Right ventricle myocardium superior (tissue), 1 donor: ENCODE data around the gene LMO7. TPM values are rescaled to one million over a fixed set of nuclear protein-coding genes. Genes with fewer than 3 reads are reported as not detected.

ENCODE experiments used
- ATAC-seq: fragments of 200-7000 bp; cut with Tn5 transposase; one replicate; pipeline ENCODE4 v1.9.1; 2020; ENCODE audit warnings: mild to moderate bottlenecking; ENCODE audit not compliant: poor library complexity
- DNase-seq: peaks from one replicate; pipeline ENCODE4 v3.0.0-alpha.2; 2020
- intact Hi-C: fragments of 100-400 bp; cut with DNase I; formaldehyde crosslinking; loops from one replicate; pipeline ENCODE4 v1.11.2; 2022
- long read RNA-seq: library from polyadenylated mRNA; unstranded; transcript quantifications from one replicate; pipeline ENCODE4 v2.0.0, GENCODE V29; 2021
- total RNA-seq: library from RNA; stranded (reverse); fragmentation: NEBNext Ultra II Directional; extraction: Animal tissue kit (Norgen Biotek cat#: 25700); gene quantifications from one replicate; pipeline ENCODE4 v1.2.1, GENCODE V29; 2021
- donor health status: DM: no; HTN: yes; CAD: no; lungs with severe emphysema.

Gene LMO7
- total RNA-seq, result 440 TPM
- long read RNA-seq, partial matches to known transcripts, result 108 of 159 reads
- long read RNA-seq, other reads (novel, unspliced or antisense), result 50 of 159 reads

DNA sequence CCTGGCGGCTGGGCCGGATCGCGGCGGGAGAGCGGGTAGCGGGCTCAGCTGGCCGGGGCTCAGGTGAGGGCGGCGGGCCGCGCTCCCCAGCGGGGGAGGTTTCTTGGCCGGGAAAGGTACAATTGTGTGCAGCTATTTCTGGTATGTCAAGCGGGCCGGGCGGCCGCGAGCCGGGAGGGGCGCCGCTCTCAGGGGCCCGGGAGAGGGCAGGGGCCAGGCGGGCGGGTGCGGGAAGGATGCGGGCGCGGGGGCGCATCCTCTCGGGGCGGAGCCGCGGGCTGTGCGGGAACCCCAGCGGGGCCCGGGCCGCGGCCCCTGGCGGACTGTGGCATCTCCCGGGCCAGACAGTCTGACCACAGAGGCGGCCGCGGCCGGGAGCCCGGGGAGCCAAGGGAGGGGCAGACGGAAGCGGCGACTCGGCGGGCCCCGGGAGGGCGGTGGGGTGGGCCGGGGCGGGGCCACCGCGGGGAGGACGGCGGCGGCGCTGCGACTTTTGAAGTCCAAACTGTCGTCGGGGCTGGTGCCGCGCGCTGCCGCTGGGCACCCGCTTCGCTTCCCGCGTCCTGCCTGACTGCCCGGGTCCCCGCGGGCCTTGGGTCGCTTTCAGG is at the start of gene LMO7:
TSS of gene LMO7 (plus strand) at position 503 of the 608 bp plus-strand sequence. CDS start 328 bp downstream, outside the sequence.
- ATAC-seq (peak; percentile 75), DNase-seq (peak; percentile 71)
- intact Hi-C loops, result no loop called here

DNA sequence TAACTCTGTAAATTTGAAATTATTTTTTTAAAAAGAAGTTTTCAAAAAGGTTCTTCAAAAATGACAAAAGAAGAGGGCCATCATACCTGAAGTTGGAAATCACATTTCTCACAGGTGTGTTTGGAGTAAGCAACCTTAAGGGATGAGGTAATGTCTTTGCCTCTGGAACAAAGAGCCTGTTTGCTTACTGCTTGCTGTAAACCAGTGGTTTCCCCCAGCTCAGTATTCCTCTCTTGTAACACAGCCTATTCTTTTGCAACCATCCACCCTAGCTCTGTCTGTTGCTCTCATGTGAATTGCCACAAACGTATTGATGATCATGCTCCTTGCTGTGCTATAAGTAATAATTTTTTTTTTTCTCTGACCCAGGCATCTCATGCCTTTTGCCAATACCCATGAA is 48.5 kb upstream of the LMO7 start:
- DNase-seq (no peak), ATAC-seq (no peak)
- intact Hi-C loops, result no loop called here

DNA sequence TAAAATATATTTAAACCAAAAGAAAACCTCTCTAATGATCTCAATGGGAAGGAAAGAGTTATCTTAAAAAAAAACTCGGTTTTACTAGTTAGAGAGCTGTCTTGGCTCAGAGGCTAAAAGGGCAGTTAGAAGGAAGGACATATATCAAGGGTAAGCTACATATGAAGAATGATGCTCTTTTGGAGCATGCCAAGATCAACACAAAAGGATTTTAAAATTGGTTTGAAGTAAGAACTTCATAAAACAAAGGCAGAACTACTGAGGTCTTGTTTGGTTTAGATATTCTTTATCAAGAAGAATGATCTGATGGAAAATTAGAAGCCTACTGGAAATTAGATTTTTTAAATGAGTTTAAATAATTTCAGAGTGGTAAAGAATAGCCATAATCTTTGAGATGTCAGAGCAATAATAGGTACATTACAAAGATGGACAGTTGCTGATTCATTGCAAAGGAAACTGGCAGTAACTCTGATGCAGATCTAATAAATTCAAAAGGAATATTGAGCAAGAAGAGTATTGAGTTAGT is 39.4 kb upstream of the LMO7 start:
- ATAC-seq (no peak), DNase-seq (no peak)
- intact Hi-C loops, result no loop called here

DNA sequence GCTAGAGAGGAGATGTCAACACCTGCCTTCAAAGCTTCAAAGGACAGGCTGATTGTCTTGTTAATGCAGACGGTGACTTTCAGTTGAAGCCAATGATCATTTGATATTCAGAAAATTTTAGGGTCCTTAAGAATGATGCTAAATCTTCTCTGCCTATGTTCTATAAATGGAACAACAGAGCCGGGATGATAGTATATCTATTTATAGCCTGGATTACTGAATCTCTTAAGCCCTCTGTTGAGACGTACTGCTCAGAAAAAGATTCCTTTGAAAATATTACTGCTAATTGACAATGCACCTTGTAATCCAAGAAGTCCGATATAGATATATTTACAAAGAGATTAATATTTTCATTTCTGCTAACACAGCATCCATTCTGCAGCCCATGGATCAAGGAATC is 35.8 kb upstream of the LMO7 start:
- ATAC-seq (no peak), DNase-seq (no peak)
- intact Hi-C loops, result no loop called here

DNA sequence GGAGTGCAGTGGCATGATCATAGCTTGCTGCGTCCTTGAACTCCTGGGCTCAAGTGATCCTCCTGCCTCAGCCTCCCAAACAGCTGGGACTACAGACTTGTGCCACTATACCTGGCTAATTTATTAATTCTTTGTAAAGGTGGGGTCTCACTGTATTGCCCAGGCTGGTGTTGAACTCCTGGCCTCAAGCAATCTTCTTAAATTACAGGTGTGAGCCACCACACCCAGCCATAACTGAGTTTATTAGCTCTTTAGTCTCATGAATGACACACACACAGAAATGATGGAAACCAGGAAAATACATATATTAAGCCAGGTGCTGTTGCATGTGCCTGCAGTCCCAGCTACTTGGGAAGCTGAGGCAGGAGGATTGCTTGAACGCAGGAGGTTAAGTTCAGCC is 33.1 kb upstream of the LMO7 start:
- DNase-seq (no peak), ATAC-seq (no peak)
- intact Hi-C loops, result no loop called here

DNA sequence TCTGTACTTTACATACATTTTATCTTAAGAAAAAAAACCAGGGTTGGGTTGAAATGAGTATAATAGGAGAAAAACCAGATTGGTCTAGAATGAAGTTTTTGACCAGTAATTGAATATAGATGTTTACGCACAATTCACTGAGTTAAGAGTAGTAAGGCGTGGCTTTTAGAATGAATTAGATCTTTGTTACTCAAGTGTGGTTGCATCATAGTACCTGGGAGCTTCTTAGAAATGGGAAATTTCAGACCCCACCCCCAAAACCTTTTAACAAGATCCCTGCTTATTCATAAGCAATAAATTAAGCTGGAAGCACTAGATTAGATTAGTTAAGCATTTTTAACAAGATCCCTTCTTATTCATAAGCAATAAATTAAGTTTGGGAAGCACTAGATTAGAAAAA is 28.7 kb upstream of the LMO7 start:
- intact Hi-C loops, result no loop called here
- no peak for ATAC-seq

DNA sequence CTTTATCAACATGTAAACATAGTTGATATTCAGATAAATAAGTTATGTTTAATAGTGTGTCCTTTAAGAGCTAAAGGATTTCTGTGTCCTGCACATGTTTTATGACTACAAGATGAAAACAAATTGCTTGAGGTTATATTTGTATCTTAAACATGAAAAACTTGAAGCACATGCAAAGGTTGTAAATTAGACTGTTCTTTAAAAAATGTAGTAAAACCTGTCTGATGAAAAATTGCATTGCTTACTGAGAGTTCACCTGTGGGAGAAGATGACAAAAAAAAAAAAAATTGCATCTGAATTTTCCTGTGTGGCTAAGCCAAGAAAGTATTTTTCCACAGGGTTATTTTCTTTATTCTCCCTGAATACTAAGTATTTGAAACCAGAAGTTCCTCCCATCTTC is 25.7 kb upstream of the LMO7 start:
- no peak for DNase-seq
- no peak for ATAC-seq
- intact Hi-C loops, result no loop called here

More for the DNA sequence above, 28.7 kb upstream of the LMO7 start:
- DNase-seq, result no peak

DNA sequence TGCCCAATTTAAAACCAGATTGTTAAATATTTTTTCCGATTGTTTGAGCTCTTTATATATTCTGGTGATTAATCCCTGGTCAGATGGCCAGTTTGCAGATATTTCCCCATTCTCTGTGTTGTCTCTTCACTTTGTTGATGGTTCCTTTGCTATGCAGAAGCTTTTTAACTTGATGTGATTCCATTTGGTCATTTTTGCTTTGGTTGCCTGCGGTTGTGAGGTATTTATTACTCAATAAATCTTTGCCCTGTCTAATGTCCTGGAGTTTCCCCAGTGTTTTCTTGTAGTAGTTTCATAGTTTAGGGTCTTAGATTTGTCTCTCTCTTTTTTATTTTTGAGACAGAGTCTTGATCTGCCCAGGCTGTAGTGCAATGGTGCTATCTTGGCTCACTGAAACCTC is 23.8 kb upstream of the LMO7 start:
- ATAC-seq (no peak), DNase-seq (no peak)
- intact Hi-C loops, result no loop called here

DNA sequence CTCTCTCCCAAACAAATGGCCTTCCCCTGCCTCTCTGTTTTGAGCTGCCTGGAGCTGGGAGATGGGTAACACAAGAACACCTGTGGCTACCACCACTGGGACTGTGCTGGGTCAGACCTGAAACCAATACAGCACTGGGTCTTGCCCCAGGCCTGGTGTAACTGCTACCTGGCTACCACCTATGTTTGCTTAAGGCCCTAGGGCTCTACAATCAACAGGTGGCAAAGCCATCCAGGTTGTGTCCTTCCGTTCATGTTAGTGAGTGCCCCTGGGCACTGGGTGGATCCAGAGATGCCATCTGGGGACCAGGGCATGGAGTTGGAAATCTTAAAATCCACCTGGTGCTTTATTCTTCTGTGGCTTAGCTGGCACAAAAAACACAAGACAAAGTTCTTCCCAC is 18.9 kb upstream of the LMO7 start:
- ATAC-seq, result no peak
- intact Hi-C loops, result no loop called here

DNA sequence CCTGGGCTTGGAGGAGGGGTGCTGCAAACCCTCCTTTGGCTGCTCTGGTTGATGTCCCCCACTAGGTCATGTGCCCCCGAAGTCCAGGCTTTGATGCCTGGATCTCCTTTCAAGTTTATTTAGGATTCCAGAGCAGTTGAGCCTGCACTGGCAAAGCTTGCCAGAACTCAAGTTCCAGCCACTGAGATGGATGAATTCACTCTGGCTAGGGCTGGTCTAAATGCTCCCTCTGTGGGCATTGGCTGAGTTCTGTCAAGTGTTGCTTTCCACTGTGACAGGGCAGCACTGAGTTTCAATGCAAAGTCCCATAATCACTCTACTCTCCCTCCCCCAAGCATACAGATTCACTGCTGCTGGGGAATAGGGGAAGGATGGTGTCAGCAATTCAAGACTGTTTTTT is 17.8 kb upstream of the LMO7 start:
- no peak for DNase-seq
- ATAC-seq, result no peak
- intact Hi-C loops, result no loop called here

More for the DNA sequence above, 18.9 kb upstream of the LMO7 start:
- DNase-seq, result no peak

DNA sequence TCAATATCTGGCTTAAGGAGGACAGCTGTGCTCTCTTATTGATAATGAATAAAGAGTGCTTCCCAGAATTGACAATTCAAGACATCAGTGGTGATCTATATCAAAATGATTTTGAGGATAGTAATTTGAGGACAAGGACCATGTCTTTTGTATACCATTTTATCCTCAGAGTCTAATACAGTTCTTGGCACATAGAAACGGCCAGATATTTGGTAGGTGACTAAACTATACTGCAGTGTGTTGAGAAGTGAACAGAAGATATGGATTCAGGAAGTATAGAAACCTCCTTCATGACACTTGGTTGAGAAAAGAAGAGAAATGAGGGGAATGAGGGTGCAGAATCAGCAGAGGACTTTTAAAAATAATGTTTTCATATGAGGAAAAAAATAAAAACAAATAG is 16.1 kb upstream of the LMO7 start:
- intact Hi-C loops, result no loop called here
- DNase-seq (no peak), ATAC-seq (no peak)

DNA sequence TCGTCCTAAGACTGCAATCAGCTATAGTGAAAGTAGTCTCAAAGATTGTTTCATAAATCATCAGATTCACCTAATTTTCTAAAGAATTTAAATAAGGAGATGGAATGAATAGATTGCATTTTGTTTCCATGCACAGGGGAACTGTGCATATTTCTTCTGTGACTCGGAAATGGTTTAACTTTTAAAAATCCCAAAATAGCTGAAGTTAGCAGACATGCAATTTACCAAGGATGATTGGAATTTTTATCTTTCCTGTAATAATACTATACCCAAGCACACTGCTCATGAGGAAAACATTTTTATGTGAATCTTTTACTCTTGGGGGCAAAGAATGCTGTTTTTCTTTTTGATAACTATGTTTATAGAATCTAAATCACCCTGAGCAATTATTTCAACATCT is 15.0 kb upstream of the LMO7 start:
- DNase-seq (no peak), ATAC-seq (no peak)
- intact Hi-C loops, result no loop called here

DNA sequence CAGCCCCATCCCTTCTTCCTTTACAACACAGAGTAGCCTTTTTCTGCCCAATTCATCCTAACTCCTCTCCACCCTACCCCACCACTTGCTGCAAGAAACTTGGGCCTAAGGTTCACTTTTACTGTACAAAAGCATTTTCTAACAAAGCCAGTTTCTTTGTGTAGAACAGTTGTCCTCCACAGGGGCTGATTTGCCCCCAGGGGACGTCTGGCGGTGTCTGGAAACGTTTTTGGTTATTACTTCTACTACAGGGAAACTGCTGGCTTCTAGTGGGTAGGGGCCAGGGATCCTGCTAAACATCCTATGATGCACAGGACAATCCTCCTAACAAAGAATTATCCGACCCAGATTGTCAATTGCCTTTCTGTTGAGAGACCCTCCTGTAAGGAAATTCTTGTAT is 7.3 kb upstream of the LMO7 start:
- intact Hi-C loops, result no loop called here
- no peak for ATAC-seq

DNA sequence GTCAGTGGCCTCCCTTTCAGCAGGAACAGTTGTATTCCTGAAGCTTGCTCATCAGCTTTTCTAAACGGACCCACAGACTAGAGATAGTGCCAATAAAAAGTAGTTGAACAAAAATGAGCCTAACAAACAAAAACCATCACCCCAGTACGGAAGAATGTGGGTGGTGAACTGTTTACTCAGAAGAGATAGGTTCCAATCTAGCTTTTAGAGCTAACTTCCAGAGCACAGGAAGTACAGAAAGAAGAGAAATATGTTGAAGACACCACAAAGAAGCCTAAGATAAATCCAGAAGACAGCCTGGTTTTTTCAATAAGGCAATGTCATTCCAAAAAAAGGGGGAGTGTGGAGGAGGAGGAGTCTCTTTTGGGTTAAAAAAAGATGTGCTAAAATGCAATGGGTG is 2.8 kb upstream of the LMO7 start:
- intact Hi-C loops, result no loop called here
- no peak for DNase-seq

More for the DNA sequence above, 7.3 kb upstream of the LMO7 start:
- no peak for DNase-seq

DNA sequence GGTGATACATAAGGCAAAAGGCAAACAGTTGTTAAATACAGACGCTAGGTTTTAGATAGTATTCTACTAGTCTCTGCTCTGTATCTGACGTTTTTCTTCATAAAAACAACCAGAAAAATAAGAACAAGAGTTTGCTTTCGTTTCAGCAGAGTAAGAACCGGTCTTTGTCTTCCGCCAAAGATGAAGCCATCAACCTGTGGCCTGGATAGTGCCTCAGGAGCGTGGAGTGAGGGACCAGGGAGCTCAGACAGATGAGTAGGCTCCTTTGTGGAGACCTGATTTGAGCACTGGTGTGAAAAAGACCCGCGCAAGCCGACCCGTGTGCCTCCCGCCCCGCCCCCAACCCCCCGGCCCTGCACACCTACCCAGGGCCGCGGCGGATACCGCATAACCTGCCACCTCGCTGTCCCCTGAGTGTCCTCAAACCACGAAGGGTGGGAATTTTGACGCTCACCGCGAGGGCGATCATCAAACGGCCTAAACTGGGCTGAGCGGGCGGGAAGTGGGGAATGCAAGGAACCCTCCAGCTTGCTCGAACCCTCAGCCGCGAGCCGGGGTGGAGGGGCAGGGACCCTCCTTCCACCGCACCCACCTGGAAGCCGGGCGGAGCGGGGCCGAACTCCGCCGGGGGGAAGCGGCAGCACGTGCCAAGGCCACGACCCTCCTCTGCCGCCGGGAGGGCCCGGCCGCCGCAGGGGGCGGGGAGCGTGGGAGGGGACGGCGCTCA is 866 bp upstream of the LMO7 start:
- DNase-seq (no peak), ATAC-seq (peak; percentile 25)

More for the DNA sequence above, 2.8 kb upstream of the LMO7 start:
- ATAC-seq, result no peak

DNA sequence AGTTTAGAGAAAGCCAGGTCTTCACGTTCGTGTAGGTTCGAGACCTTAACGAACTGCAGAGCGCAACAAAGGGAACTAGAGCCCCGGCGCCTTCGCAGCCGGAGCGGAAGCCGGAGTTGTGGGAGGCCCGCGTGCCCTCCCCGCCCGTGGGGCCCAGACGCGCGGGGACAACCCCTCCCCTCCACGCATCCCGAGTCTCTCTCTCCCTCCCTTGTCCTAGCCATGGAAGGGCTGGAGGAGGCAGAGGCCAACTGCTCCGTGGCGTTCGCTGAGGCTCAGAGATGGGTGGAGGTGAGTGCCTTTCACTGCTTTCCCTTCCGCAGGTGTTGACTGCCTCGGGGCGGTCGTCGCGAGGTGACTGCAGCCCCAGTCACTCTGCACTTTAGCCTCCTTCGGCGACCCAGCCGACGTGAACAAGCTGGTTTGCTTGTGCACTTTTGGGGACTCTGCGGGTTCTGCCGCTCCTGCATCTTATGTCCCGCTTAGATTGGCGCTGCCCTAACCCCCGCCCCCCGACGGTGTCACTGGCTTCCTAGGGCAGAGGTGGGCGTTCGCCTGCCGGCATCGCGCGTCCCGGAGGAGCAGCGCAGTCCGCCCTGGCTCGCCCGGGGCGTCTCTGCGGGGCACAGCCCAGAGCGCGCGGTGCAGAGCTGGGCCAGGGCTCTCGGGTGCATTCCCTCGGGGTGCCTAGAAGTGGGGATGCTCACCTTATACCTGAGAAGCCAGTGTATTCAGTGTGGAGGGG is 478 bp downstream of the LMO7 start:
- intact Hi-C loops, result no loop called here
- DNase-seq (peak; percentile 45), ATAC-seq (peak; percentile 58)

More for the DNA sequence above, 866 bp upstream of the LMO7 start:
- intact Hi-C loops, result no loop called here

DNA sequence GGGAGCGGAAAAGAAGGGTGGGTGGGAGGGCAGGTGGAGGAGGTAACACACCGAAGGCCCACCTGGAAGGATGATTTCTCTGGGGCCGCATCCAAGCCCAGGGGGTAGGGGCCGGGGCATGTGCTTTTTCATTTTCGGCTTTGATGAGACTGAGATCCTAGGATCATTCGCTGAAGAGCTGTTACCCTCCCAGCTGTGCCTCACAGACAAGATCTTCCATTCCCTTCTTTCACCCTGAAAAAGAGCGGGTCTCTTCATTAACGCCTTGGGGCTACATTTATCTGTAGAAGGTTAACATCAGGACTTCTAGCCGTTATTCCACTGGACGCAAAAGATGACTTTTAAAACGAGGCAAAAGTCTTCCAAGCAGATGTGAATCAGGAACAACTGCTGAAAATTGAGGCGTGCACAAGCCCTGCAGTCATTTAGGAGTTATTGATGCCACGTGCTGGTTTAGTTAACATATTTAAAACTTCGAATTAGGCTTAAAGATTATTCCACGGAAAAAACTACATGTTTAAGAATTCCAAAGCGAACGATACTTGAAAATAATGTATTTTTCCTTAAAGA is 1.1 kb downstream of the LMO7 start:
- ATAC-seq (no peak), DNase-seq (no peak)
- intact Hi-C loops, result no loop called here

DNA sequence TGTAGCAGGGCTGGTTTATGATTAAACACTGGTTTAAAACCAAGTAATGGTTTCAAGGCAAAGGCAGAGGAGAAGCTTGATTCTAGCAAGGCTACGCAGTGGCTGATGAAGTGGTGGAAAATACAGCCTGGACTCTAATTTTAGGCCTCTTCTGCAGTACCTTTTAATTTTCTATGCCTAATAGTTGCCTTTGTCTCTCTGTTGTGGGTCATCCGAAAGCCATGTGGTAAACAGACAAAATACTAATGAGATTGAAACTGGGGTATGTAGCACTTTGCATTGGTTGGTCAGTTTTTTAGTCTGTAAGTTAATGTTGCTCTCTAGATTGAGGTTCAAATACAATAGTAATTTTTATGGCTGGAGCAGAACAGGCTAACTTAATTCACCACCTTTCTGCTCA is 3.3 kb downstream of the LMO7 start:
- DNase-seq (no peak), ATAC-seq (no peak)
- intact Hi-C loops, result no loop called here

DNA sequence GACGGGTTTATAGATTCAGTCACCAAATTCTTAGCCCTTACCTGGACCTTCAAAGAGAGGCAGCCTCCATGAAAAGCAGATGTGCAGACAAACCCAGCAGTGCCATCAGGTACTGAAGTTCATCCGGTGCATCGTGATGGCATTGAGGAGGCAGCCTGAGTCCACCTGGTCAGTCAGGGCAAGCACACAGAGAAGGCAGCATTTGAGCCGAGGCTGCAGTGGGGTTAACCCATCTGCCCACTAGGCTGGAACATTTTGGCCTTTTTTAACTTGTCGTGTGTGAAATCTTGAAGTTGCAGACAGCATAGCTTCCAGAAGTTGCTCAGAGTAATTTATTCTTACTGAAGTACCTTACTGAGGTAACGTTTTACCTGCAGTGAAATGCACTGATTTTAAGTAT is 4.9 kb downstream of the LMO7 start:
- ATAC-seq, result no peak
- intact Hi-C loops, result no loop called here
- DNase-seq, result no peak
